ENCODE results near the gene TRPC3.

The TRPC3 gene

GRCh38 chr4:121869841-121870822, 81.7 kb downstream of the TRPC3 start, which contains the start of gene BBS7:
TSS of gene BBS7 (minus strand) at chr4:121870474. CDS start at chr4:121870313, 161 bp downstream.
- DNase-seq: peak; percentile 99

GRCh38 chr4:121863799-121864198, 88.1 kb downstream of the TRPC3 start:
- DNase-seq: no peak

- DNase-seq: no peak
Measured at GRCh38 chr4:121861426-121861825, 90.4 kb downstream of the TRPC3 start.

GRCh38 chr4:121860121-121860520, 91.7 kb downstream of the TRPC3 start:
- no peak for DNase-seq

- DNase-seq: no peak
Measured at GRCh38 chr4:121851354-121851753, 100.5 kb downstream of the TRPC3 start.

- DNase-seq: no peak
Measured at GRCh38 chr4:121846662-121847061, 105.2 kb downstream of the TRPC3 start.

- no peak for DNase-seq
Measured at GRCh38 chr4:121842862-121843261, 109.0 kb downstream of the TRPC3 start.

- DNase-seq: no peak
Measured at GRCh38 chr4:121838136-121838535, 113.7 kb downstream of the TRPC3 start.

- no peak for DNase-seq
Measured at GRCh38 chr4:121829511-121829910, 122.3 kb downstream of the TRPC3 start.
